Epithelial cell of esophagus (primary cell): ENCODE results near the gene TRIML2.

Experiments used
- DNase-seq: peaks from one replicate; pipeline ENCODE4 v3.0.0; 2010; ENCODE audit warnings: low read depth
- H3K4me3 ChIP-seq: 2 replicates; pipeline ENCODE4 v1.5.1; 2011; ENCODE audit warnings: mild to moderate bottlenecking, low read length, control low read depth
- CTCF ChIP-seq: IDR thresholded peaks from 2 replicates; pipeline ENCODE4 v1.5.1; 2011; ENCODE audit warnings: low read depth, mild to moderate bottlenecking, low read length, control low read depth, inconsistent platforms; ENCODE audit not compliant: insufficient read depth; ENCODE audit errors: missing control alignments

The TRIML2 gene

DNA sequence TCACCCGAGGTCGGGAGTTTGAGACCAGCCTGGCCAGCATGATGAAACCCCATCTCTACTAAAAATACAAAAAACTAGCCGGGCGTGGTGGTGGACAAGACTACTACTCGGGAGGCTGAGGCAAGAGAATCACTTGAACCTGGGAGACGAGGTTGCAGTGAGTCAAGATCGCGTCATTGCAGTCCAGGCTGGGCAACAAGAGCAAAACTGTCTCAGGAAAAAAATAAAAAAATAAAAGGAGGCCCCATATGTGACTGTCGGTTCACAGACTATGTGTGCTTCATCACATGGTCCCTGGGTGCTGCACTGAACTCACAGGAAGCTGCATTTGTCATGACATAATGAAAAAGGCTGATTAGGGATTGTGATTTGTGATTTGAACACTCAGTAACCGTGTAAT, 36.2 kb upstream of the TRIML2 start:
- TF ChIP-seq CTCF = no peak
- no peak overlapping the region for H3K4me3 ChIP-seq
- DNase-seq = no peak

GRCh38 chr4:188143731-188144130, 34.3 kb upstream of the TRIML2 start:
- H3K4me3 ChIP-seq = no peak overlapping the region
- no peak for TF ChIP-seq CTCF
- DNase-seq = no peak

GRCh38 chr4:188139671-188140070, 30.3 kb upstream of the TRIML2 start:
- H3K4me3 ChIP-seq = no peak overlapping the region
- no peak for TF ChIP-seq CTCF
- no peak for DNase-seq

DNA sequence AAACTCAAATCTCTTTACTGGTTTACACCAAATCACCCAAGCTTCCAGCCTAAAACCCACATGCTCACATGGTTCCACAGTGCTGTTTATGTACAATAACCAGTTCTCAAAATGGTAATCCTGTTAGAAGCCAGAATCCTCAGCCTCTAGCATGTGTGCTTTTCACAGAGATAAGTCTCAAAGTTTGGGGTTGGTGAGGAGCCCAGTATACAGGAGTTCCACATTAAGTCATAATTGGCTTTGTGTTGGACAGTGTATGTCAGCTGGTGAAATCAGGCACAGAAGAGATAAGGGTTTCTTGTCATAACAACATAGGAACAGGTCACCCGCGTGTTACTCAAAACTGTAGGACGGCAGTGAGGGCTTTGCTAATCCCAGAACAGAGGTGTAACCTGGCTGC, 29.7 kb upstream of the TRIML2 start, which contains the start of gene TRIML1:
TSS of gene TRIML1 (plus strand) at position 301 of the 400 bp plus-strand sequence. CDS start 118 bp downstream, outside the sequence.
- no peak for TF ChIP-seq CTCF
- no peak for DNase-seq
- H3K4me3 ChIP-seq = no peak within 1 kb of the TSS

DNA sequence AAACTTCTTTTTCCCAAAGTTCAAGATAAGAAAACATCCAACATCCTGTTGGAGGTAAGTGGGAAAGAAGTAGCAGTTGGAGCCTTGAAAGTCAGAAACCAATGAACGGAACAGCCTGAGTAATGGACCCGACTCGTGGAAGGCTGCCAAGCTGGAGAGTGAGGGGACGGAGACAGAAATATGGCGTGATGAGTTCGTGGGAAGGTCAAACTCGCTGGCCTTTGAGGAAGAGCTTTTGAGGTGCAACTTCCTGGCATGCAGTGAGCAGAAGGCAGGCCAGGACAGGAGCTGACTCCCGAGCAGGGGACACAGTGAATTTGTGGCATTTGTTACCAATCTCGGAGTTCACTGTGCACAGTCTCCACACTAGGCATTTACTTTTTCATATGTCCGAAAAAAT, 28.8 kb upstream of the TRIML2 start:
- no peak overlapping the region for H3K4me3 ChIP-seq
- DNase-seq = no peak
- no peak for TF ChIP-seq CTCF

DNA sequence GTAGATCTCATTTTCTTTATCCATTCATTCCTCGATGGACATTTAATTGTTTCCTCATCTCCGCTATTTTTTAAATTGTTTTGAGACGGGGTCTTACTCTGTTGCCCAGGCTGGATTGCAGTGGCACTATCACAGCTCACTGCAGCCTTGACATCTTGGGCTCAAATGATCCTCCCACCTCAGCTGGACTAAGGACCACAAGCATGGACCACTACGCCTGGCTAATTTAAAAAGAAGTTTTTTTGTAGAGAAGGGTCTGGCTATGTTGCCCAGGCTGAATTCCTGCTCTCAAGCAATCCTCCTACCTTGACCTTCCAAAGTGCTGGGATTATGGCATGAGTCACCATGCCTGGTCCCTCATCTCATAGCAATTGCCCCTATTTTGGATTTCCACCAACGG, 22.8 kb upstream of the TRIML2 start:
- no peak overlapping the region for H3K4me3 ChIP-seq
- TF ChIP-seq CTCF = no peak
- DNase-seq = no peak

DNA sequence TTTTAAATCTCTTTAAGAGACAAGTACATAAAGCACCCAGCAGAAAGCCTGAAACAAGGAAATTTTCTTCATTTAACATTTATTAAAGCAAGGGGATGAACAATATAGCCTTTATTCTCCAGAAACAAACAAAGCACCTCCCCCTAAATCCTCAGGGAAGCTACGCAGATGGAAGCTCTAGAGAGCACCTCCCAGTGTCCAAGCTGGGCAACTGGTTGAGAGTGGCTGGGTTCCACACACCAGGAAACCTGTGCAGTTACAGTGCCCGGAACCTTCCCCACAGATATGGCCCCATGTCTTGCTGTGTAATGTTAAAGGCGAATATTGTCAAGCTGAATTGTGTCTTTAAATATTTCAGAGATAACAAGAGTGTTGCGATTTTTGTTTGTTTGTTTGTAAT, 21.0 kb upstream of the TRIML2 start:
- DNase-seq = no peak
- H3K4me3 ChIP-seq = no peak overlapping the region
- no peak for TF ChIP-seq CTCF
